ENCODE data around the gene KLHDC2.
"Not testable (repeated sequence)": the region's sequence is repeated elsewhere in the genome, so short reads cannot be mapped to it uniquely, and the experiment has no call there.

The KLHDC2 gene

DNA sequence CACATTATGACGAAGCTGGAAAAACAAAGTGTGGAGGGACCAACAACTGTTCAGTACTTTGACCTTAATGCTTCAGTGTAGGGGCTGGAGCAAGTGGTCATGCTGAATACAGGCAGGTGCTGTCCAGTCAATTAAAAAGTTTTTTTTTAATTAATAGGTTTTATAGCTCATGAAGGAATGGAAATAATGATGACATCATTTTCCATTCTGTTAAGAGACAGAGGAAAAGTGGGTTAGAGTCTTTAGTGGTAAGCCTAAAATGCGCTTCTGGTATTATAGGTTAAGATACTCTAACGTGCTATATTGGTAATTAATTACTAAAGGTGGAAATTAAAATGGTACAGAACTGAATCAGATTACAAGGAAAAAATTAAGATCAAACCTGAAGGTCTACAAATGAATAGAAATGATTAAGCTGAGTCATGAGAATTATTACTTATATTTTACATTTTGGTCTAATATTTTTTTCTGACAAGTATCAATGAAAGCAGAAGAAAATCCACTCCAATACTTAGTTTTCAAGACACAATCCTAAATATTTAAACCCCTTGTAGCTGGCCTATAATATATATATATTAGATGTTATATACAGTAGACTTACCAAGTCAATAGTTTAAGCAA lies 15.6 kb downstream of the KLHDC2 start:
- no peak for DNase-seq (ENCODE audit: low read depth)
- H3K4me3 ChIP-seq (replicated peaks; ENCODE audit: low read depth, low read length): no peak overlapping the region
- TF ChIP-seq, protein P1, sequence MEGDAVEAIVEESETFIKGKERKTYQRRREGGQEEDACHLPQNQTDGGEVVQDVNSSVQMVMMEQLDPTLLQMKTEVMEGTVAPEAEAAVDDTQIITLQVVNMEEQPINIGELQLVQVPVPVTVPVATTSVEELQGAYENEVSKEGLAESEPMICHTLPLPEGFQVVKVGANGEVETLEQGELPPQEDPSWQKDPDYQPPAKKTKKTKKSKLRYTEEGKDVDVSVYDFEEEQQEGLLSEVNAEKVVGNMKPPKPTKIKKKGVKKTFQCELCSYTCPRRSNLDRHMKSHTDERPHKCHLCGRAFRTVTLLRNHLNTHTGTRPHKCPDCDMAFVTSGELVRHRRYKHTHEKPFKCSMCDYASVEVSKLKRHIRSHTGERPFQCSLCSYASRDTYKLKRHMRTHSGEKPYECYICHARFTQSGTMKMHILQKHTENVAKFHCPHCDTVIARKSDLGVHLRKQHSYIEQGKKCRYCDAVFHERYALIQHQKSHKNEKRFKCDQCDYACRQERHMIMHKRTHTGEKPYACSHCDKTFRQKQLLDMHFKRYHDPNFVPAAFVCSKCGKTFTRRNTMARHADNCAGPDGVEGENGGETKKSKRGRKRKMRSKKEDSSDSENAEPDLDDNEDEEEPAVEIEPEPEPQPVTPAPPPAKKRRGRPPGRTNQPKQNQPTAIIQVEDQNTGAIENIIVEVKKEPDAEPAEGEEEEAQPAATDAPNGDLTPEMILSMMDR (IDR thresholded peaks at IDR 0.05; ENCODE audit: low read length, missing control alignments): no peak

- no peak for DNase-seq (ENCODE audit: low read depth)
- no peak overlapping the region for H3K4me3 ChIP-seq (replicated peaks; ENCODE audit: low read depth, low read length)
- TF ChIP-seq, protein P1 (IDR thresholded peaks at IDR 0.05; ENCODE audit: low read length, missing control alignments): no peak
Measured at GRCh38 chr14:49786315-49786714, 18.4 kb downstream of the KLHDC2 start.

GRCh38 chr14:49792618-49793017 lies 24.7 kb downstream of the KLHDC2 start:
- DNase-seq (ENCODE audit: low read depth): no peak
- no peak overlapping the region for H3K4me3 ChIP-seq (replicated peaks; ENCODE audit: low read depth, low read length)
- TF ChIP-seq, protein P1 (IDR thresholded peaks at IDR 0.05; ENCODE audit: low read length, missing control alignments): no peak

- TF ChIP-seq, protein P1 (IDR thresholded peaks at IDR 0.05; ENCODE audit: low read length, missing control alignments): no peak
- no peak overlapping the region for H3K4me3 ChIP-seq (replicated peaks; ENCODE audit: low read depth, low read length)
- DNase-seq (ENCODE audit: low read depth): no peak
Measured at GRCh38 chr14:49796025-49796424, 28.1 kb downstream of the KLHDC2 start.

DNA sequence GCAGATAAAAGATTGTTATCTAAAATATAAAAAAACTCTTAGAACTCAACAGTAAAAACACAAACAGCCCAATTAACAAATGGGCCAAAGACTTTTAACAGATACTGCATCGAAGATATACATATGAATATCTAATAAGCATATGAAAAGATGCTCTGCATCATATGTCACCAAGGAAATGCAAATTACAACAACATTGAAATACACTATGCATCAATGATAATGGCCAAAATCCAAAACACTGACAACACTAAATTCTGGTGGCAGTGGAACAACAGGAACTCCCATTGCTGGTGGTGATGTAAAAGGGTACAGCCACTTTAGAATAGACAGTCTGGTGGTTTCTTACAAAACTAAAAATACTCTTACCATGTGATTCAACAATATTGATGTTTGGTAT lies 40.8 kb downstream of the KLHDC2 start:
- no peak for DNase-seq (ENCODE audit: low read depth)
- TF ChIP-seq, protein P1 (IDR thresholded peaks at IDR 0.05; ENCODE audit: low read length, missing control alignments): no peak

DNA sequence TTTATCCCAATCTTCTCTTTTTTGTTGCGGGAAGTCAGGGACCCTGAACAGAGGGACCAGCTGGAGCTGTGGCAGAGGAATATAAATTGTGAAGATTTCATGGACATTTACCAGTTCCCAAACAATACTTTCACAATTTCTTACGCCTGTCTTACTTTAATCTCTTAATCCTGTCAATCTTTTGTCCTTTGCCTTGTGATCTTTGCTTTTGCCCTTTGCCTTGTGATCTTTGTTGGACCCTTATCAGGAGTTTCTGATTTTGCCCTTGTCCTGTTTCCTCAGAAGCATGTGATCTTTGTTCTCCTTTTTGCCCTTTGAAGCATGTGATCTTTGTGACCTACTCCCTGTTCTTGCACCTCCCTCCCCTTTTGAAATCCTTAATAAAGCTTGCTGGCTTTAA lies 48.2 kb downstream of the KLHDC2 start:
- DNase-seq (ENCODE audit: low read depth); H3K4me3 ChIP-seq (replicated peaks; ENCODE audit: low read depth, low read length): not testable (repeated sequence)

More for the DNA sequence above, 40.8 kb downstream of the KLHDC2 start:
- H3K4me3 ChIP-seq (replicated peaks; ENCODE audit: low read depth, low read length): no peak overlapping the region

DNA sequence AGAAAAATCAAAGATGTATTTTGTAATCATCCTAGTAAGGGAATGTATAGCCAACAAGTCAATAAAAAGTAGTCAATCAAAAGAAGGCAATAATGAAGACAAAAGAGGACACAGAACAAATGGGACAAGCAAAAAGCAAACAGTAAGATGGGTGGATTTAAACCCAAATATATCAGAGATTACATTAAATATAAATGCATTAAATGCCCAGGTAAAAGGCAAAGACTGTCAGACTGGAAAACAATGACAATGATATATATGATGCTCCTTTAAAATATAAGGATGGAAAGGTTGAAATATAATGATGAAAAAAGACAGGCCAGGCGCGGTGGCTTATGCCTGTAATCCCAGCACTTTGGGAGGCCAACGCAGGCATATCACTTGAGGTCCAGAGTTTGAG lies 48.9 kb downstream of the KLHDC2 start:
- DNase-seq (ENCODE audit: low read depth): no peak
- no peak overlapping the region for H3K4me3 ChIP-seq (replicated peaks; ENCODE audit: low read depth, low read length)
- TF ChIP-seq, protein P1 (IDR thresholded peaks at IDR 0.05; ENCODE audit: low read length, missing control alignments): no peak
